PC-9 (cell line): ENCODE data around the gene BCAT1.

Experiments
- CTCF ChIP-seq: fragments of 200-600 bp; sonication (generic); conservative IDR thresholded peaks from 2 replicates; pipeline ENCODE4 v1.6.1; 2017; ENCODE audit warnings: mixed run types, antibody characterized with exemption, mild to moderate bottlenecking, moderate library complexity
- EZH2 ChIP-seq: fragments of 200-600 bp; sonication (generic); IDR thresholded peaks from 2 replicates; pipeline ENCODE4 v1.8.0; 2017; ENCODE audit warnings: antibody characterized with exemption, low read depth

GRCh38 chr12:24872211-24872610, 76.7 kb downstream of the BCAT1 start:
- no peak for TF ChIP-seq EZH2
- no peak for TF ChIP-seq CTCF
